Lung (tissue), 12 donors: Measurements from ENCODE around the gene ANKS1B. TPM values are rescaled to one million over a fixed set of nuclear protein-coding genes. Genes with fewer than 3 reads are reported as not detected.

ENCODE experiments used
- ATAC-seq: fragments of 200-7000 bp; cut with Tn5 transposase; one replicate; pipeline ENCODE4 v1.9.1; 2020; ENCODE audit warnings: moderate number of reproducible peaks; ENCODE audit not compliant: insufficient read depth, low FRiP score
- DNase-seq, 3 donors: peaks; one replicate each; pipeline ENCODE4 v3.0.0-alpha.2; 2013 to 2017
- H3K27ac ChIP-seq, 2 donors: one replicate each; pipeline ENCODE4 v1.5.1; 2013; ENCODE audit warnings: mild to moderate bottlenecking in 2 of 2, moderate library complexity in 2 of 2, control low read depth in 1 of 2, inconsistent platforms in 1 of 2, low read depth in 1 of 2, low read length in 1 of 2
- H3K27me3 ChIP-seq, 3 donors: one replicate each; pipeline ENCODE4 v1.5.1; 2013; ENCODE audit warnings: low read length in 2 of 3; ENCODE audit not compliant: control insufficient read depth in 3 of 3, insufficient read depth in 3 of 3
- H3K36me3 ChIP-seq, 4 donors: one replicate each; pipeline ENCODE4 v1.5.1; 2013; ENCODE audit warnings: low read length in 4 of 4, mild to moderate bottlenecking in 1 of 4, moderate library complexity in 1 of 4; ENCODE audit not compliant: control insufficient read depth in 4 of 4, insufficient read depth in 4 of 4
- H3K4me1 ChIP-seq, 5 donors: one replicate each; pipeline ENCODE4 v1.5.1; 2013; ENCODE audit warnings: low read length in 5 of 5, mild to moderate bottlenecking in 2 of 5, moderate library complexity in 1 of 5; ENCODE audit not compliant: control insufficient read depth in 5 of 5, insufficient read depth in 5 of 5
- H3K4me3 ChIP-seq: one replicate; pipeline ENCODE4 v1.5.1; 2013; ENCODE audit warnings: mild to moderate bottlenecking, control low read depth, moderate library complexity
- H3K9ac ChIP-seq, 2 donors: one replicate each; pipeline ENCODE4 v1.5.1; 2013; ENCODE audit warnings: low read length in 2 of 2, control low read depth in 1 of 2; ENCODE audit not compliant: insufficient read depth in 1 of 2
- H3K9me3 ChIP-seq, 4 donors: one replicate each; pipeline ENCODE4 v1.5.1; 2013; ENCODE audit warnings: low read length in 3 of 4, mild to moderate bottlenecking in 1 of 4, moderate library complexity in 1 of 4; ENCODE audit not compliant: control insufficient read depth in 4 of 4, insufficient read depth in 3 of 4
- WGBS, 2 donors: extraction: QIAGEN DNeasy Blood & Tissue Kit; methylation state at CpG; one replicate each; pipeline ENCODE4 v1.1.7; 2013; 5-methylcytosine and 5-hydroxymethylcytosine counted together
- polyA plus RNA-seq, 2 donors: library from polyadenylated mRNA; stranded (reverse); fragments of 200-250 nt; gene quantifications; one replicate each; pipeline ENCODE4 v1.2.1, GENCODE V29; 2013
- total RNA-seq, 2 donors: library from RNA; depleted of rRNA in 1 of 2; stranded (reverse); fragments of >200 nt in 1 of 2; gene quantifications; one replicate each; pipeline ENCODE4 v1.2.1, GENCODE V29; 2014 to 2021
- TF ChIP-seq, protein P1 (sequence below): IDR thresholded peaks from 2 replicates; pipeline ENCODE4 v1.5.1; 2012; ENCODE audit warnings: mild to moderate bottlenecking; ENCODE audit errors: control extremely low read depth, extremely low read depth
- donor health status: control.
- donor health status: control.
- donor health status: Bipolar disorder and iron deficiency.
- donor health status: healthy.
- donor health status: DM: yes; HTN: yes; CAD: no.

ANKS1B gene
- total and polyA plus RNA-seq, 4 donors, result 0.32 to 10.3 (median 3.7) TPM

DNA sequence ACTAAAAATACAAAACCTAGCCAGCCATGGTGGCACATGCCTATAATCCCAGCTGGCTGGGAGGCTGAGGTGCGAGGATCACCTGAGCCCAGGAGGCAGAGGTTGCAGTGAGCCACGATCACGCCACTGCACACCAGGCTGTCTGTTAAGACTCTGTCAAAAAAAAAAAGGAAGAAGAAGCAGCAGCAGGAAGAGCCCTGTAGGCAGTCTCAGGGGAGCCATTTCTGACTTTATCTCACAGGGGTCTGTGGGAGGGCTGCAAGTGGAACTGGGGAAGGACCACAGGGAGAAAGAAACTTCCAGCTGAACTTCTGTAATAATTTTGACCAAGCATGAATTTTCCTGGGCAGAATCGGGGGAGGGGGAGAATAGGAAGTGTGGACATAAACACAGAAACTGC lies 304.5 kb downstream of the ANKS1B start:
- TF ChIP-seq, protein P1, sequence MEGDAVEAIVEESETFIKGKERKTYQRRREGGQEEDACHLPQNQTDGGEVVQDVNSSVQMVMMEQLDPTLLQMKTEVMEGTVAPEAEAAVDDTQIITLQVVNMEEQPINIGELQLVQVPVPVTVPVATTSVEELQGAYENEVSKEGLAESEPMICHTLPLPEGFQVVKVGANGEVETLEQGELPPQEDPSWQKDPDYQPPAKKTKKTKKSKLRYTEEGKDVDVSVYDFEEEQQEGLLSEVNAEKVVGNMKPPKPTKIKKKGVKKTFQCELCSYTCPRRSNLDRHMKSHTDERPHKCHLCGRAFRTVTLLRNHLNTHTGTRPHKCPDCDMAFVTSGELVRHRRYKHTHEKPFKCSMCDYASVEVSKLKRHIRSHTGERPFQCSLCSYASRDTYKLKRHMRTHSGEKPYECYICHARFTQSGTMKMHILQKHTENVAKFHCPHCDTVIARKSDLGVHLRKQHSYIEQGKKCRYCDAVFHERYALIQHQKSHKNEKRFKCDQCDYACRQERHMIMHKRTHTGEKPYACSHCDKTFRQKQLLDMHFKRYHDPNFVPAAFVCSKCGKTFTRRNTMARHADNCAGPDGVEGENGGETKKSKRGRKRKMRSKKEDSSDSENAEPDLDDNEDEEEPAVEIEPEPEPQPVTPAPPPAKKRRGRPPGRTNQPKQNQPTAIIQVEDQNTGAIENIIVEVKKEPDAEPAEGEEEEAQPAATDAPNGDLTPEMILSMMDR, result no peak
- WGBS, 2 donors, result 58 to 69% methylated on average over 4 of the region's 4 CpGs
- DNase-seq, result no peak
- Histone ChIP-seq H3K36me3 (no peaks in the 10 kb centered on the region), H3K9me3 (no peaks in the 10 kb centered on the region), H3K27ac (no peak overlapping the region), H3K4me3 (no peak overlapping the region), H3K9ac (no peak overlapping the region), H3K4me1 (no peaks in the 10 kb centered on the region), H3K27me3 (no peaks in the 10 kb centered on the region)
- no peak for ATAC-seq

GRCh38 chr12:99670635-99671034 lies 314.1 kb downstream of the ANKS1B start:
- no peak for ATAC-seq

DNA sequence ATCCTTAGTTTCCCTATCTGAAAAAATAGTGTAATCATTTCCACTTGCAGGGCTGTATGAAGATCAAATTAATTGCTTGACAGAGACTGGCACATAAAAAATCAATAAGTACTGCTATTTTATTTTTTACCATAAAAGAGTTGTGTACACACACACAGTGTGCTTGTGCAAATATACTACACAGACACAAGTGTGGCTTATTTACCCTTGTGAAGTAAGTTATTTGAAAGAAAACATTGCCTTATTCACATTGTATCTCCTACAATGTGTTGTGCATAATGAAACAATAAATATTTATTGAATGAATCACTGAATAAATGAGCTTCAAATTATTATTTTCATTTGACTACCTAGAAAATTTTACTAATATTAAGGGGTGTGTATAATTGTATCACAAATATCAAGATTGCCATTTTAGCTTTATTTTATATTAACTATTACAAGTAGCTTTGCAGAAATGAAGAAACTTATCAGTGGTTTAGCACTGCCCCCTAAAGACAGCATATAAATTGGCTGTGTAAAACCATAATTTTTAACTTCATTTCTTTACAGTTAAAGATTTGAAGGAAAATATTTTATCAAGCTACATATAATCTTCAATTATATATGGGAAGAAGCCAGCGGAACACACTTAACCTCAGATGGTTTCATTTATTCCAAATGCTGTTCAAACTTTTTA lies 325.9 kb downstream of the ANKS1B start:
- no peak overlapping the region for H3K9ac ChIP-seq
- no peaks in the 10 kb centered on the region for H3K36me3 ChIP-seq
- H3K4me1 ChIP-seq, result no peaks in the 10 kb centered on the region
- DNase-seq (peak in 2 of 3 donors; percentile 70 to 73), ATAC-seq (no peak)
- H3K27me3 ChIP-seq, result no peaks in the 10 kb centered on the region
- no peaks in the 10 kb centered on the region for H3K9me3 ChIP-seq
- H3K27ac ChIP-seq, result no peak overlapping the region
- TF ChIP-seq, protein P1, result no peak
- H3K4me3 ChIP-seq, result no peak overlapping the region
- 87 to 98% methylated on average over 1 of the region's 1 CpG for WGBS, 2 donors

More at GRCh38 chr12:99670635-99671034, 314.1 kb downstream of the ANKS1B start:
- TF ChIP-seq, protein P1, result no peak
- H3K27ac ChIP-seq, result no peak overlapping the region
- H3K9me3 ChIP-seq, result peaks cover 0 to 2% (median 0%) of the 10 kb centered on the region in 4 donors
- no peaks in the 10 kb centered on the region for H3K36me3 ChIP-seq
- no peak for DNase-seq
- 89 to 91% methylated on average over 1 of the region's 1 CpG for WGBS, 2 donors
- H3K4me3 ChIP-seq, result no peak overlapping the region
- H3K4me1 ChIP-seq, result no peaks in the 10 kb centered on the region
- H3K27me3 ChIP-seq, result no peaks in the 10 kb centered on the region
- H3K9ac ChIP-seq, result no peak overlapping the region

- peaks cover 0 to 1% (median 0%) of the 10 kb centered on the region in 4 donors for H3K36me3 ChIP-seq
- no peak overlapping the region for H3K27ac ChIP-seq
- no peaks in the 10 kb centered on the region for H3K4me1 ChIP-seq
- DNase-seq (no peak), ATAC-seq (no peak)
- H3K27me3 ChIP-seq, result no peaks in the 10 kb centered on the region
- H3K4me3 ChIP-seq, result no peak overlapping the region
- no peak overlapping the region for H3K9ac ChIP-seq
- WGBS, 2 donors, result 64 to 73% methylated on average over 1 of the region's 1 CpG
- H3K9me3 ChIP-seq, result no peaks in the 10 kb centered on the region
- TF ChIP-seq, protein P1, result no peak
Measured at GRCh38 chr12:99649551-99649950, 335.2 kb downstream of the ANKS1B start.
